GM21723 (cell line): ENCODE measurements around the gene AUTS2.

Experiments
- ATAC-seq: cut with Tn5 transposase; IDR thresholded peaks from one replicate; pipeline ENCODE4 v1.9.1; 2021; ENCODE audit warnings: mild to moderate bottlenecking, moderate library complexity; ENCODE audit not compliant: unreplicated experiment

The AUTS2 gene

GRCh38 chr7:69879989-69880388 is 281.7 kb downstream of the AUTS2 start:
- ATAC-seq = no peak

- ATAC-seq = no peak
Observed at GRCh38 chr7:69880840-69881239, 282.6 kb downstream of the AUTS2 start.

- peak; percentile 79 for ATAC-seq
Observed at GRCh38 chr7:69882269-69882668, 284.0 kb downstream of the AUTS2 start.

DNA sequence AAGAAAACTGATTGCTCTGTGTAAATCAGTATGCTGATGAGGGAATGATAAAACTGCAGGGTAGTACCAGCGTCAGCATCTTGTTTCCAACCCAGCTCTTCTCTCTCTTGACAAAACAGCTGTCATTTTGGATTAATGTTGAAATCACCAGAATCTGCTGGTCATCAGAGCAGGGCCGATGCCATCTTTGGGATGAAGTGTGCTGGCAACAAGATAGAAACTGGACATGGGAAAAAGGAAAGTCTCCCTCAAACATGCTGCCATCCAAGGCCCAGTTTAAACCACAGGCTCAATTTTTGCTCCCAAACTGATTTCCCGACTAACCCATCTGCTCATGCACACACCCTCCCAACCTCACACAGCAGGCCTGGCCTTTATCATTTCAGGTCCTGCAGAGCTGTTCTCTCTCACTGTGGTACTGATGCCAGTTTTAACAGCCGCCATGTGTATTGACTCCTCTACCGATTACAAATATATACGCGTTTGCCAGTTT is 285.2 kb downstream of the AUTS2 start:
- ATAC-seq = no peak

- ATAC-seq = no peak
Observed at GRCh38 chr7:69885431-69885830, 287.2 kb downstream of the AUTS2 start.

GRCh38 chr7:69889338-69889975 is 291.2 kb downstream of the AUTS2 start:
- ATAC-seq = peak; percentile 53

- ATAC-seq = no peak
Observed at GRCh38 chr7:69889976-69890351, 291.7 kb downstream of the AUTS2 start.

DNA sequence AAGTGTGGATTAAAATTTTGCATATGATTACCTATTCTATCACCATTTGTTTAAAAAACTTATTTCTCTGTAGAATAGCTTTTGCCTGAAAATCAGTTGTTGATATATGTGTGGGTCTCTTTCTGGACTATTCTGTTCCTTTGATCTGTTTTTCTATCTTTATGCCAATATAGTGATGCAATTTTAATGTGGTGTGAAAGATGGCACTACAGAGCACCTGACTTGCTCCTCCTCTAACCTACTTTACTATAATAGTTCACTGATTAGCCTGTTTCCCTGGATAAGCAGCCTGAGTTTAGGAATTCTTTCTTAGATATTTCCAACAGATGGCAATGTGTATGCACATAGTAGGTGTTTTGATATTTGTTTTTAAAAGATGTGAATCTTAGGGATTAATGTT is 294.5 kb downstream of the AUTS2 start:
- ATAC-seq = no peak

DNA sequence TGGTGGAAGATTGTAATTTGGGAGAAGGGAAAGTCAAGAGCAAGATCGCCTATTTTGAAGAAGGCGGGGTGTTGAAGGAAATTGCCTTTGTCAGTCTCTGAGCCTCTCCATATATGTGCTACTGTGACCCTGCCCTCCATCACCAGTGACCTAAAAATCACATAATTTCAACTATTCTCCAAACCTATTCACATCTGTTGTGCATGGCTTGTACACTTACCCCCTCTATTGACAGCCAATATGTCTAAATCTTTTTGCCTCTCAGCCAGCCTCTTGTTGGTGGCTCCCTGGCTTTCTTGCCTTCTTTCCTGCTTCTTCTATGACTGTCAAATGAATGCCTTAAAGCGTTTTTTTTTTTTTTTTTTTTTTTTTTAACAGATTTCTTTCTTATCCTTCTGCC is 295.6 kb downstream of the AUTS2 start:
- ATAC-seq = no peak

GRCh38 chr7:69895446-69895845 is 297.2 kb downstream of the AUTS2 start:
- ATAC-seq = no peak

- no peak for ATAC-seq
Observed at GRCh38 chr7:69896121-69896520, 297.8 kb downstream of the AUTS2 start.

- ATAC-seq = peak; percentile 83
Observed at GRCh38 chr7:69898189-69898588, 299.9 kb downstream of the AUTS2 start.

- no peak for ATAC-seq
Observed at GRCh38 chr7:69903410-69903809, 305.1 kb downstream of the AUTS2 start.

GRCh38 chr7:69906283-69906995 is 308.2 kb downstream of the AUTS2 start:
- ATAC-seq = peak; percentile 88

DNA sequence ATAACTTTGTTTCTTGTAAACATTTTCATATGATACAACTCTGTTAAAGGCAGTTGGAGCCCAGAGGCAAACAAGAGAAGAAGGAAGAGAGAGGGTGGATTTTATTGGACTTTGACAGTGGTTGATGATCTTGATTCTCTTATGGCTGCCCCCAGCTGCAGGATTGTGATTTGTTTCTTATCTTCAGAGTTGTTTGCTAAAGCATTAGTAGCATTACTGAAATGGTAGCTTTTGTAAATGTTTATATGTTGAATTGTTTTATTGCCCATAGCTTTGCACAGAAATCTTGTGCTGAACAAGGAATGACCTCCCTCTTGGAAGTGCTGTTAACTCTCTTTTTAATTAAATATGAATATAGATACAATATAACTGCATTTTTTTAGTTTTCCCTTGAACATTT is 309.4 kb downstream of the AUTS2 start:
- ATAC-seq = no peak

- no peak for ATAC-seq
Observed at GRCh38 chr7:69908454-69908853, 310.2 kb downstream of the AUTS2 start.

DNA sequence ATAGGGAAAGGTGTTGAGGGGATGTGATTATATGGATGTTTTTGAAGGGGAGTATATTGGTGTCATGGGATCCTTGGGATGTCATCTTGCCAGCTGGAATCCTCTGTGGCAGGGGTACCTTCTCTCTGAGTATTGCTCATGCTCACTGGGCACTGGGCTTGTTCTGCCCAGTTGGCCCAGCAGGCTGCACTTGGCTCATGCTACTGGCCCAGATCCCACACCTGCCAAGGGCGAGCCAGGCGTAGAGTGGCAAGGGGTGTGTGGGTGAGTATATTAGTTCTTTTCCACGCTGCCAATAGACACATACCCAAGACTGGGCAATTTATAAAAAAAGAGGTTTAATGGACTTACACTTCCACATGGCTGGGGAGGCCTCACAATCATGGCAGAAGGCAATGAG is 311.9 kb downstream of the AUTS2 start:
- no peak for ATAC-seq

DNA sequence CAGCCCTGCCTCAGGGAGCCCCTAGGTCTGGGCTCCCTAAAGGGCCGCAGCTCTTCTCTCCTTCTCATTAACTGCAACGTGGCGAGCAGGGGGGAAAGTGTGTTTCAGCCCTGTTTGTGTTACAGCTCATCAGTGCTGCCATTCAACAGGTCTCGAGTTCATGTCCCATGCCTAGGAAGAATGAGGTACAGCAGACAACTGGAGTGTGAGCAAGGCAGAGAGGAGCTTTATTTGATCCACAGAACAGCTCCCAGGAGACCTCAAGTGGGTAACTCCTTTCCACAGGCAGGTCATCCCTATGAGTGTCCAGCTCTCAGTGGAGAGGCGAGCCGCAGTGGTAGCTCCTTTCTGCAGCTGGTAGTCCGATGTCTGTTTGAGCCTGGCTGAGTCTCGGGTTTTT is 313.1 kb downstream of the AUTS2 start:
- no peak for ATAC-seq

GRCh38 chr7:69912141-69912540 is 313.9 kb downstream of the AUTS2 start:
- no peak for ATAC-seq

DNA sequence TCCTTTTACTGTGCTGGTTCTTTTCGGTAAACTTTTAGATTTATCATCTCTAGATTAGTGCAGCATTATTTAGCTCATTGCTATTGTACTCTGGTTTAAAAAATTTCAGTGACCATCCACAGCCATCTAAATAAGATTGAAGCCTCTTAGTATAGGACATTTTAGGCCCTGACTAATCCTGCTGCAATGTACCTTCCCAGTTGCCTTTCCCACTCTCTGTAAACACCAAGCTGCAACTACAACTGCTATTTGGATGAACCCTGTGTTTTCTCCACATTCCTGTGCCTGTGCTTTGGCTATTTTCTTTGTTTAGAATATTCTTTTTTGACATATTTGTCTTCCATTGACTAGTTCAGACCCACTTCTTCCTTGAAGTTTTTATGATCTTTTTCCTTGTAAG is 314.6 kb downstream of the AUTS2 start:
- no peak for ATAC-seq

DNA sequence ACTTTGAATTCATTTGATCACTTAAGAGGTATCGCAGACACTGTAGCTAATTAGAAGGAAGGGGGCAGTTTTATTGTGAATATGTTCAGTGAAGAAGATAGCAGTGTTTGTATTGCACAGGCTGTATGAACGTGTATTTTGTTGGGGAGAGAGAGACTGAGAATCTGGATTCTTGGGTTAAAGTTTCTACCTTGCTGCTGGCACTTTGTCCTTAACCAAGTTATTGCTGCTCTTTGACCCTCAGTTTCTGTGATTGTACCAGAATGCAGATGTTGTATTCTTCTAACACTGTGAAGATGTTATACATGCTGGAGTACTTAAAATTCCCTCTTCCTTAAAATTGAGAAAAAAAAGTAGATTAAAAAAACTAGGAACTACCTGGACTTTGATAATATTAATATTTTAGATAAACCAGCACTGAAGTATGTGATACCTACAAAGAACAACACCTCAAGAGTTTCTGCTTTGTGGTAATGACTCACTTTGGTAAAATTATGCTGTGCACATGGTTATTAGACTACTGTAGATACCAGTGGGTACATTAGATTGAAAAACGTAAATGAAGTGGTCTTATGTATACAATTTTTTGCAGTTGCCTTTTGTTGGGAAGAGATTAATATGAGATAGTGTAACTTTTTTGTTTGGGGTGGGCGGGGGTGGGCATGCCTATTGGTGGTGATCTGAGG is 321.3 kb downstream of the AUTS2 start:
- no peak for ATAC-seq

DNA sequence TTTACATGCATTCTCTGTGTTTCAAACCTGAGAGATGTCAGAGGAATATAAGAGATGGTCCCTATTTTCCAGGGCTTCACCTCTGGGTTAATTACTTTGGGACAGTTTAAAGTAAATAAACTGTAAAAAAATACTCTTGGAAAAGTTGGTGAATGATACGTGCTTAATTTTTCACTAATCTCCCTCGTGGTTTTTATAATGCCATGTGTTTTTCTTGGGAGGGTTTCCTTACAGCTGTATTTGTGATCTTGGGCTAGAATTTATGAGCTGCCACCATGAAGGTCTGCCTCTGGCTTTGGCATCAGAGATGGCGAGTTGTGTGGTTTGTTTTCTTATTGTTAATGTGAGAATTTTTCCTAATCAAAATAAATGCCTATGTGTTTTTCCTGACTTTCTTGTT is 322.5 kb downstream of the AUTS2 start:
- ATAC-seq = no peak
